NT2/D1 (cell line): Measurements from ENCODE around the gene CYP2B6.

Experiments used
- DNase-seq: peaks from one replicate; pipeline ENCODE4 v3.0.0-alpha.2; 2011; ENCODE audit warnings: low read depth, low spot score
- H3K27me3 ChIP-seq: 2 replicates; pipeline ENCODE4 v1.6.0; 2011; ENCODE audit warnings: mild to moderate bottlenecking; ENCODE audit not compliant: insufficient read length, insufficient read depth
- H3K36me3 ChIP-seq: 2 replicates; pipeline ENCODE4 v1.6.1; 2011; ENCODE audit warnings: mild to moderate bottlenecking, low read length, mixed read lengths; ENCODE audit not compliant: insufficient read depth, insufficient read length
- H3K4me1 ChIP-seq: 2 replicates; pipeline ENCODE4 v1.5.1; 2011; ENCODE audit not compliant: insufficient read depth, insufficient read length
- H3K4me3 ChIP-seq: 2 replicates; pipeline ENCODE4 v1.5.1; 2011; ENCODE audit warnings: low read depth; ENCODE audit not compliant: insufficient read length
- H3K9ac ChIP-seq: 2 replicates; pipeline ENCODE4 v1.6.0; 2011; ENCODE audit warnings: low read depth; ENCODE audit not compliant: insufficient read length
- H3K9me3 ChIP-seq: 2 replicates; pipeline ENCODE4 v1.5.1; 2011; ENCODE audit warnings: mild to moderate bottlenecking, low read length; ENCODE audit not compliant: insufficient read depth
- SUZ12 ChIP-seq: IDR thresholded peaks from 2 replicates; pipeline ENCODE4 v1.6.1; 2011; ENCODE audit not compliant: insufficient read length, insufficient read depth; ENCODE audit errors: extremely low read depth
- YY1 ChIP-seq: IDR thresholded peaks from 2 replicates; pipeline ENCODE4 v1.6.1; 2011; ENCODE audit not compliant: insufficient read length, insufficient read depth
- ZNF274 ChIP-seq: IDR thresholded peaks from 2 replicates; pipeline ENCODE4 v1.6.1; 2011; ENCODE audit warnings: mild to moderate bottlenecking, low read depth, low read length

CYP2B6 gene

DNA sequence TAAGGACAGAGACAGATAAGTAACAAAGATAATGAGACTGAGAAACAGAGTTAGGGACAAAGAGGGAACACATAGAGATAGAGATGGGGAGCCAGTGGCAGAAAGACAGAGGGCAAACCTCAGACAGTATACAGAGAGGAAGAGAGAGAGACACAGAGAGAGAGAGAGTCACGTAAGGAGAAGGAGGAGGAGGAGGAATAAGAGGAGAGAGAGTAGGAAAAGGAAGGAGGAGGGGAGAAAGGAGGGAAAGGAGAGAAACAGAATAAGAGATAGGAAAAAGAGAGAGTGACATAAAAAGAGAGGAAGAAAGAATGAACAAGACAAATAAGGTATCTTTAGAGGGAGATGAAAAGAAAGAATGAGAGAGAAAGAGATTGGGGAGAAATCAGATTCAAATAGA is 23.6 kb downstream of the CYP2B6 start:
- TF ChIP-seq ZNF274 (no peak), YY1 (no peak), SUZ12 (no peak)

DNA sequence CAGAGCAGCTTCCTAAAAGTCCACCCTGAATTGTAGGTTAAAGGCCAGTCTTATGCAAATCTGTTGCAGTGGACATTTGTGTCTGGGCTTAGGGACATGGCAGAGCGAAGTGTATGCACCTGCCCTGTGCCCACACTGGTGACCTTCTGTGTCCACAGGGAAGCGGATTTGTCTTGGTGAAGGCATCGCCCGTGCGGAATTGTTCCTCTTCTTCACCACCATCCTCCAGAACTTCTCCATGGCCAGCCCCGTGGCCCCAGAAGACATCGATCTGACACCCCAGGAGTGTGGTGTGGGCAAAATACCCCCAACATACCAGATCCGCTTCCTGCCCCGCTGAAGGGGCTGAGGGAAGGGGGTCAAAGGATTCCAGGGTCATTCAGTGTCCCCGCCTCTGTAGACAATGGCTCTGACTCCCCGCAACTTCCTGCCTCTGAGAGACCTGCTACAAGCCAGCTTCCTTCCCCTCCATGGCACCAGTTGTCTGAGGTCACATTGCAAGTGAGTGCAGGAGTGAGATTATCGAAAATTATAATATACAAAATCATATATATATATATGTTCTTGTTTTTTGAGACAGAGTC is 25.5 kb downstream of the CYP2B6 start:
- Histone ChIP-seq H3K4me1 (no peaks in the 10 kb centered on the region), H3K9ac (no peak overlapping the region), H3K27me3 (no peaks in the 10 kb centered on the region), H3K4me3 (no peak overlapping the region), H3K36me3 (no peaks in the 10 kb centered on the region), H3K9me3 (peaks cover 7% of the 10 kb centered on the region)
- TF ChIP-seq ZNF274, result no peak
- DNase-seq, result no peak

More for the DNA sequence above, 23.6 kb downstream of the CYP2B6 start:
- Histone ChIP-seq H3K36me3 (no peaks in the 10 kb centered on the region), H3K27me3 (no peaks in the 10 kb centered on the region), H3K4me1 (no peaks in the 10 kb centered on the region), H3K9me3 (peaks cover 7% of the 10 kb centered on the region), H3K4me3 (no peak overlapping the region), H3K9ac (no peak overlapping the region)
- DNase-seq, result no peak

DNA sequence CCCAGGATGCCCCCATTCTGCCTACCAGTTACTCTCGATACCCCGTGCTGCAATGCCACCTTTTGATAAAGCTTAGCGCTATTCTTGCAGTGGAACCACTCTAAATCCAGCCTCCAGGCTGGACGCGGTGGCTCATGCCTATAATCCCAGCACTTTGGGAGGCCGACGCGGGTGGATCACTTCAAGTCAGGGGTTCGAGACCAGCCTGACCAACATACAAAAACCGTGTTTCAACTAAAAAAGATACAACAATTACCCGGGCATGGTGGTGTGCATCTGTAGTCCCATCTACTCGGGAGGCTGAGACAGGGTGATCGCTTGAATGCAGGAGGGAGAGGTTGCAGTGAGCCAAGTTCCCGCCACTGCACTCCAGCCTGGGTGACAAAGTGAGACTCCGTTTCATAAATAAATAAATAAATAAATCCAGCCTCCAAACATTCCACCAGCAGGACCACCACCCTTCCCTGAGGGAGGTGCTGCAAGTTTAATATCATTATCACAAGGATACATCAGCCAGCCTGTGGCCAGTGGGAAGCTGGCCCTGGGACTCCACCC is 27.7 kb downstream of the CYP2B6 start:
- Histone ChIP-seq H3K4me1 (no peaks in the 10 kb centered on the region), H3K9ac (no peak overlapping the region), H3K4me3 (no peak overlapping the region), H3K27me3 (no peaks in the 10 kb centered on the region), H3K36me3 (no peaks in the 10 kb centered on the region), H3K9me3 (no peaks in the 10 kb centered on the region; the same call in 1 of the 2 replicates)
- no peak for TF ChIP-seq YY1
- TF ChIP-seq ZNF274, result no peak
- no peak for TF ChIP-seq SUZ12
- no peak for DNase-seq

GRCh38 chr19:41019346-41019745 is 28.3 kb downstream of the CYP2B6 start:
- TF ChIP-seq YY1 (no peak), ZNF274 (no peak), SUZ12 (no peak)
- H3K9me3 ChIP-seq, result no peaks in the 10 kb centered on the region
- H3K36me3 ChIP-seq, result no peaks in the 10 kb centered on the region
- no peaks in the 10 kb centered on the region for H3K4me1 ChIP-seq
- H3K9ac ChIP-seq, result no peak overlapping the region
- no peaks in the 10 kb centered on the region for H3K27me3 ChIP-seq
- DNase-seq, result no peak
- H3K4me3 ChIP-seq, result no peak overlapping the region

DNA sequence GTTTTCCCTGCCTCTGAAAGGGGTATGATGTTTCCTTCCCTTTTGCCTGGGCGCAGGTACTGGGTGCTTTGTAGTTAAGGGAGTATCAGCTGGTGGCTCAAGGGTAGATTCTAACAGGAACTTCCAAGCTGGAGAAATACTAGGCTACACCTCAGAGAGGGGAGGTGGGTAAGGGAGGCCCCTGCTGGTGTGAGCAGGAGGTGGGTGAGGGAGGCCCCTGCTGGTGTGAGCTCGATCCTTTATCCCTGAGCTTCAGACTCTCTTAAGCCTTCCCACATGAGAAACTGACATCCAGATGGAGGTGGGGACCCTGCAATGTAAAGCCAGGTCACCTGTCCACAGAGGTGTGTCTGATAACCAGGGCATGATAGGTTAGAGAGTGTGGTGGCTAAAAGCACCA is 32.1 kb downstream of the CYP2B6 start:
- Histone ChIP-seq H3K36me3 (no peaks in the 10 kb centered on the region), H3K27me3 (no peaks in the 10 kb centered on the region), H3K9ac (no peak overlapping the region), H3K4me1 (no peaks in the 10 kb centered on the region), H3K9me3 (no peaks in the 10 kb centered on the region), H3K4me3 (no peak overlapping the region)
- TF ChIP-seq ZNF274 (no peak), YY1 (no peak), SUZ12 (no peak)
- no peak for DNase-seq

DNA sequence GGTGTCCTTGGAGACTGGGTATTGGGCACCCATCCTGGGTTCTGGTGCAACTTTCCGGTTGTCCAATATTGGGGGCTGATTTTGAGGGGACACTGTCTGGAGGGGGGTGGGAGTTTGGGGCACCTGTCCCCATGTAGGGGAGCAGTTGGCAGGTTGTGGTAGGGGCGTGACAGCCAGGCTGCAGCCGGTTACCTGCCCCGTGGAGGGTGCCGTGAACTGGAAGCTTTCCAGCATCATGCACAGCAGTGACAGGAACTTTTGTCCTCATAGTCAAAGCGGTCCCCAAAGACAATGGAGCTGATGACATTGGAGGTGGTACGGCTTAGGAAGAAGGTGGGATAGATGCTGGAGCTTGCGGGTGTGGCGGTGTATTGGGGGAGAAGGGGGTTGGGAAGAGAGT is 34.3 kb downstream of the CYP2B6 start:
- DNase-seq, result no peak
- Histone ChIP-seq H3K27me3 (no peaks in the 10 kb centered on the region), H3K9ac (no peak overlapping the region), H3K9me3 (no peaks in the 10 kb centered on the region), H3K36me3 (no peaks in the 10 kb centered on the region), H3K4me1 (no peaks in the 10 kb centered on the region), H3K4me3 (no peak overlapping the region)
- TF ChIP-seq YY1 (no peak), ZNF274 (no peak), SUZ12 (no peak)

DNA sequence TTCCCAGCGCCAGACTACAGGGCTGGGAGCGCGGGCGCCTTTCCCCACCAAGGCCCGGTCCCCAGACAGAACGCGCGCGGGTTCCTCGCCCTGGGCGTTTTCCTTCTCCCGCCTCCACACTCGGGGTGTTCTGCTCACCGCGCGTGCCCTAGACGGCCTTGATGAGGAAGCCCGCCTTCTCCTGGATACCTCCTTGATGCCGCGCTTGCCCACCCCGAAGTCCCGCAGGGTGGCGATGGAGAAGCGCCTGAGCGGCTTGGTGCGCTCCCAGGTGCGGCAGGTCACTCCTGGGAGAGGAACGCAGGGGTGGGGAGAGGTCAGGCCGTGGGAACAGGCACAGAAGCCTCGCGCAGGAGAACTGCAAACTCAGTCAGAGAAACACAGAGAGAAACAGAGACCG is 34.8 kb downstream of the CYP2B6 start:
- Histone ChIP-seq H3K9ac (no peak overlapping the region), H3K4me1 (no peaks in the 10 kb centered on the region), H3K27me3 (no peaks in the 10 kb centered on the region), H3K36me3 (no peaks in the 10 kb centered on the region), H3K9me3 (no peaks in the 10 kb centered on the region), H3K4me3 (no peak overlapping the region)
- TF ChIP-seq YY1 (no peak), ZNF274 (no peak), SUZ12 (no peak)
- no peak for DNase-seq
